Heart left ventricle (tissue), 16 donors: ENCODE measurements around the gene SLC5A9. TPM values are rescaled to one million over a fixed set of nuclear protein-coding genes. Genes with fewer than 3 reads are reported as not detected.

Experiments
- ATAC-seq, 4 donors: fragments of 200-7000 bp; cut with Tn5 transposase; one replicate each; pipeline ENCODE4 v1.9.1; 2020 to 2022; ENCODE audit warnings: moderate library complexity in 4 of 4, mild to moderate bottlenecking in 3 of 4, moderate number of reproducible peaks in 1 of 4
- DNase-seq, 5 donors: peaks; one replicate each; pipeline ENCODE4 v3.0.0-alpha.2; 2020
- H3K27ac ChIP-seq, 12 donors: fragments of 200-600 bp; sonication (generic) in 4 of 12; one replicate each; pipeline versions ENCODE4 v1.5.0 to v1.8.0; 2016 to 2022; ENCODE audit warnings: mild to moderate bottlenecking in 2 of 12
- H3K27me3 ChIP-seq, 9 donors: fragments of 200-600 bp; sonication (generic) in 2 of 9; one replicate each; pipeline versions ENCODE4 v1.5.1 to v1.8.0; 2016 to 2022; ENCODE audit warnings: mild to moderate bottlenecking in 3 of 9
- H3K36me3 ChIP-seq, 9 donors: fragments of 200-600 bp; sonication (generic) in 2 of 9; one replicate each; pipeline versions ENCODE4 v1.5.0 to v1.8.0; 2018 to 2022; ENCODE audit warnings: mild to moderate bottlenecking in 2 of 9
- H3K4me1 ChIP-seq, 12 donors: fragments of 200-600 bp; sonication (generic) in 4 of 12; one replicate each; pipeline versions ENCODE4 v1.5.0 to v1.8.0; 2016 to 2022; ENCODE audit warnings: mild to moderate bottlenecking in 3 of 12
- H3K4me3 ChIP-seq, 12 donors: fragments of 200-600 bp; sonication (generic) in 4 of 12; one replicate each; pipeline versions ENCODE4 v1.5.0 to v1.8.0; 2017 to 2022; ENCODE audit warnings: mild to moderate bottlenecking in 9 of 12, moderate library complexity in 4 of 12
- H3K9me3 ChIP-seq, 12 donors: fragments of 200-600 bp; sonication (generic) in 4 of 12; one replicate each; pipeline versions ENCODE4 v1.5.0 to v1.8.0; 2016 to 2022; ENCODE audit warnings: mild to moderate bottlenecking in 1 of 12
- CTCF ChIP-seq, 12 donors: fragments of 200-600 bp; sonication (generic) in 4 of 12; IDR thresholded peaks; one replicate each; pipeline versions ENCODE4 v1.5.0 to v1.8.0; 2018 to 2022; ENCODE audit warnings: antibody characterized with exemption in 12 of 12, mild to moderate bottlenecking in 5 of 12
- POLR2A ChIP-seq, 2 donors: fragments of 450-650 bp; IDR thresholded peaks; one replicate each; pipeline ENCODE4 v1.6.1; 2017; ENCODE audit warnings: antibody characterized with exemption in 2 of 2, mild to moderate bottlenecking in 2 of 2, moderate library complexity in 2 of 2
- WGBS, 4 donors: extraction: QIAGEN DNeasy Blood & Tissue Kit in 2 of 4; methylation state at CpG; one replicate each; pipeline versions ENCODE4 v1.1.5 to v1.1.7; 2013 to 2018; 5-methylcytosine and 5-hydroxymethylcytosine counted together
- intact Hi-C, 10 donors: fragments of 100-400 bp; cut with DNase I; formaldehyde crosslinking; loops; one replicate each; pipeline versions ENCODE4 v1.11.1 to v1.14.2; 2022
- polyA plus RNA-seq, 2 donors: library from polyadenylated mRNA; stranded (reverse); fragments of 200-250 nt; gene quantifications; one replicate each; pipeline ENCODE4 v1.2.3, GENCODE V29; 2013
- total RNA-seq, 9 donors: library from RNA; depleted of rRNA in 2 of 9; stranded (reverse); fragments of >200 nt in 2 of 9; fragmentation: NEBNext Ultra II Directional in 3 of 9; extraction: Animal tissue kit (Norgen Biotek cat#: 25700) in 3 of 9; gene quantifications; one replicate each; pipeline versions ENCODE4 v1.1.0 to v1.2.4, GENCODE V29; 2016 to 2023
- donor health status: ischemic (EF 13 %, LVEDD 7.1; RV severe dilation, severe dysfunction).
- donor health status: healthy with polysubstance abuse.
- donor health status: DM: no; HTN: yes; CAD: no.
- donor health status: DM: no; HTN: no; CAD: no.
- donor health status: ischemic (EF 25% LVEDD 6.9; RV normal size, moderate dysfunction).
- donor health status: ischemic (EF 25% LVEDD 5.7; RV mildly dilated, moderate dysfunction).
- donor health status: healthy.
- donor health status: DM: yes; HTN: yes; CAD: no.
- donor health status: ischemic (EF 35%, LVEDD 5.7; RV mildly dilated, moderate dysfunction).
- donor health status: nonischemic (EF 11% LVEDD 7.7; RV severe dilation, severe dysfunction).
- donor health status: DM: yes; HTN: yes; CAD: no.
- donor health status: PGD.
- donor health status: ischemic (EF 29% LVEDD 5.4; RV normal size, mild dysfunction).
- donor health status: nonischemic (EF 23%, LVEDD 6.1; RV moderate dilation, normal function).

Gene SLC5A9
- total and polyA plus RNA-seq, 11 donors, result 0.04 to 0.67 (median 0.17) TPM; not detected in 3

GRCh38 chr1:48202030-48202752 is 20.3 kb upstream of the SLC5A9 start:
- intact Hi-C loops, result loop anchor here (1.0 to 10.0 kb wide), 7 partner anchors 91 to 465 kb away; partner anchors contain the start of gene TRABD2B (in 1 of the 10)
- no peak overlapping the region for H3K27ac ChIP-seq
- H3K27me3 ChIP-seq, result peaks cover 0 to 6% (median 0%) of the 10 kb centered on the region in 9 donors
- no peaks in the 10 kb centered on the region for H3K4me1 ChIP-seq
- peak; percentile 75 to 88 (median 84) for TF ChIP-seq CTCF (IDR thresholded peaks at IDR 0.05)
- TF ChIP-seq POLR2A (IDR thresholded peaks at IDR 0.05), result no peak
- ATAC-seq, result peak; percentile 37 to 81 (median 67)
- DNase-seq, result peak; percentile 47 to 73 (median 62)
- 20 to 33% (median 25%) methylated on average over 7 of the region's 7 CpGs for WGBS, 4 donors
- no peak overlapping the region for H3K4me3 ChIP-seq
- no peaks in the 10 kb centered on the region for H3K9me3 ChIP-seq
- no peaks in the 10 kb centered on the region for H3K36me3 ChIP-seq

- Histone ChIP-seq H3K4me1 (no peaks in the 10 kb centered on the region), H3K9me3 (no peaks in the 10 kb centered on the region), H3K4me3 (no peak overlapping the region), H3K27ac (no peak overlapping the region), H3K36me3 (no peaks in the 10 kb centered on the region), H3K27me3 (peaks cover 0 to 6% (median 0%) of the 10 kb centered on the region in 9 donors)
- ATAC-seq (peak in 2 of 4 donors; percentile 54 to 61), DNase-seq (no peak)
- TF ChIP-seq CTCF (IDR thresholded peaks at IDR 0.05), result peak; percentile 30 to 70 (median 51)
- no peak for TF ChIP-seq POLR2A (IDR thresholded peaks at IDR 0.05)
- 68 to 74% (median 69%) methylated on average over 3 of the region's 3 CpGs for WGBS, 4 donors
- intact Hi-C loops, result loop anchor here in 9 of 10 donors (2.0 to 10.0 kb wide), 6 partner anchors 93 to 466 kb away; partner anchors contain the start of gene TRABD2B (in 1 of the 9)
Observed at GRCh38 chr1:48203287-48203900, 19.1 kb upstream of the SLC5A9 start.

- H3K9me3 ChIP-seq, result no peaks in the 10 kb centered on the region
- ATAC-seq (no peak), DNase-seq (no peak)
- no peaks in the 10 kb centered on the region for H3K4me1 ChIP-seq
- TF ChIP-seq CTCF (IDR thresholded peaks at IDR 0.05) (no peak), POLR2A (IDR thresholded peaks at IDR 0.05) (no peak)
- peaks cover 0 to 3% (median 0%) of the 10 kb centered on the region in 9 donors for H3K27me3 ChIP-seq
- H3K36me3 ChIP-seq, result no peaks in the 10 kb centered on the region
- no peak overlapping the region for H3K4me3 ChIP-seq
- H3K27ac ChIP-seq, result no peak overlapping the region
- WGBS, 4 donors, result 77 to 86% (median 83%) methylated on average over 5 of the region's 5 CpGs
- intact Hi-C loops, result loop anchor here in 2 of 10 donors (10.0 kb wide), 1 partner anchor 461 kb away; no protein-coding TSS in a partner anchor
Observed at GRCh38 chr1:48205522-48205921, 17.0 kb upstream of the SLC5A9 start.

GRCh38 chr1:48206371-48206770 is 16.1 kb upstream of the SLC5A9 start:
- Histone ChIP-seq H3K4me3 (no peak overlapping the region), H3K9me3 (no peaks in the 10 kb centered on the region), H3K36me3 (no peaks in the 10 kb centered on the region), H3K27me3 (peaks cover 0 to 3% (median 0%) of the 10 kb centered on the region in 9 donors), H3K4me1 (no peaks in the 10 kb centered on the region), H3K27ac (no peak overlapping the region)
- intact Hi-C loops, result loop anchor here in 2 of 10 donors (10.0 kb wide), 1 partner anchor 462 kb away; no protein-coding TSS in a partner anchor
- ATAC-seq, result no peak
- no peak for TF ChIP-seq POLR2A (IDR thresholded peaks at IDR 0.05)
- no peak for TF ChIP-seq CTCF (IDR thresholded peaks at IDR 0.05)
- 87 to 95% (median 91%) methylated on average over 5 of the region's 5 CpGs for WGBS, 4 donors
- no peak for DNase-seq
